Testis (tissue), 2 donors: ENCODE data around the gene C2CD4D.

Experiments used
- POLR2A ChIP-seq: fragments of 450-650 bp; IDR thresholded peaks from one replicate; pipeline ENCODE4 v1.6.1; 2017; ENCODE audit warnings: antibody characterized with exemption, mild to moderate bottlenecking, moderate library complexity
- TF ChIP-seq, protein P1 (sequence below), 3 experiments: fragments of 450-650 bp in 2 of 3; fragments of 200-600 bp in 1 of 3; sonication (generic) in 1 of 3; IDR thresholded peaks; one replicate each; pipeline ENCODE4 v1.5.1; 2016 to 2019; ENCODE audit warnings: antibody characterized with exemption in 3 of 3, mild to moderate bottlenecking in 2 of 3, moderate library complexity in 1 of 3

GRCh38 chr1:151855933-151856332, 16.3 kb upstream of the C2CD4D start:
- no peak for TF ChIP-seq POLR2A
- TF ChIP-seq, protein P1, sequence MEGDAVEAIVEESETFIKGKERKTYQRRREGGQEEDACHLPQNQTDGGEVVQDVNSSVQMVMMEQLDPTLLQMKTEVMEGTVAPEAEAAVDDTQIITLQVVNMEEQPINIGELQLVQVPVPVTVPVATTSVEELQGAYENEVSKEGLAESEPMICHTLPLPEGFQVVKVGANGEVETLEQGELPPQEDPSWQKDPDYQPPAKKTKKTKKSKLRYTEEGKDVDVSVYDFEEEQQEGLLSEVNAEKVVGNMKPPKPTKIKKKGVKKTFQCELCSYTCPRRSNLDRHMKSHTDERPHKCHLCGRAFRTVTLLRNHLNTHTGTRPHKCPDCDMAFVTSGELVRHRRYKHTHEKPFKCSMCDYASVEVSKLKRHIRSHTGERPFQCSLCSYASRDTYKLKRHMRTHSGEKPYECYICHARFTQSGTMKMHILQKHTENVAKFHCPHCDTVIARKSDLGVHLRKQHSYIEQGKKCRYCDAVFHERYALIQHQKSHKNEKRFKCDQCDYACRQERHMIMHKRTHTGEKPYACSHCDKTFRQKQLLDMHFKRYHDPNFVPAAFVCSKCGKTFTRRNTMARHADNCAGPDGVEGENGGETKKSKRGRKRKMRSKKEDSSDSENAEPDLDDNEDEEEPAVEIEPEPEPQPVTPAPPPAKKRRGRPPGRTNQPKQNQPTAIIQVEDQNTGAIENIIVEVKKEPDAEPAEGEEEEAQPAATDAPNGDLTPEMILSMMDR (IDR thresholded peaks at IDR 0.05), result no peak
